Kidney (tissue), 14 donors: ENCODE measurements around the gene WWOX. TPM values are rescaled to one million over a fixed set of nuclear protein-coding genes. Genes with fewer than 3 reads are reported as not detected.

Source experiments
- DNase-seq, 5 donors: peaks; one replicate each; pipeline ENCODE4 v3.0.0-alpha.2; 2013 to 2020
- FAIRE-seq: peaks from 2 replicates; lab custom pipeline; 2012; peaks lifted over from hg19 to GRCh38; lab: Jason Lieb, UNC
- H3K27ac ChIP-seq, 2 donors: one replicate each; pipeline ENCODE4 v1.7.0; 2013; ENCODE audit warnings: low read depth in 2 of 2, low read length in 2 of 2, inconsistent platforms in 1 of 2
- H3K27me3 ChIP-seq: one replicate; pipeline ENCODE4 v1.7.1; 2013; ENCODE audit warnings: low read length, inconsistent platforms; ENCODE audit not compliant: control insufficient read depth, insufficient read depth
- H3K36me3 ChIP-seq, 3 donors: one replicate each; pipeline versions ENCODE4 v1.7.0 to v1.7.1; 2013; ENCODE audit warnings: low read length in 3 of 3, control low read depth in 1 of 3, inconsistent platforms in 1 of 3; ENCODE audit not compliant: insufficient read depth in 3 of 3, control insufficient read depth in 2 of 3
- H3K4me1 ChIP-seq, 3 donors: one replicate each; pipeline versions ENCODE4 v1.7.0 to v1.7.1; 2013; ENCODE audit warnings: low read length in 3 of 3, inconsistent platforms in 1 of 3, low read depth in 1 of 3; ENCODE audit not compliant: control insufficient read depth in 2 of 3, insufficient read depth in 2 of 3
- H3K4me3 ChIP-seq, 3 donors: one replicate each; pipeline versions ENCODE4 v1.7.0 to v1.8.1; 2013; ENCODE audit warnings: low read length in 3 of 3, control low read depth in 1 of 3, inconsistent platforms in 1 of 3
- H3K9ac ChIP-seq, 3 donors: one replicate each; pipeline versions ENCODE4 v1.7.0 to v1.7.1; 2013; ENCODE audit warnings: low read length in 3 of 3, control low read depth in 1 of 3, inconsistent platforms in 1 of 3
- H3K9me3 ChIP-seq, 3 donors: one replicate each; pipeline versions ENCODE4 v1.7.0 to v1.7.1; 2013; ENCODE audit warnings: low read length in 3 of 3, control low read depth in 1 of 3, inconsistent platforms in 1 of 3; ENCODE audit not compliant: control insufficient read depth in 2 of 3, insufficient read depth in 1 of 3
- CTCF ChIP-seq: IDR thresholded peaks from 3 replicates; pipeline ENCODE4 v1.5.1; 2012; ENCODE audit warnings: mild to moderate bottlenecking, moderate library complexity, borderline replicate concordance; ENCODE audit not compliant: insufficient read depth; ENCODE audit errors: extremely low read depth
- intact Hi-C: fragments of 100-400 bp; cut with DNase I; formaldehyde crosslinking; loops from one replicate; pipeline ENCODE4 v1.11.1; 2022
- polyA plus RNA-seq: library from polyadenylated mRNA; stranded (reverse); fragments of 350-450 nt; fragmentation: Illumina TruSeq; extraction: RNeasy Lipid Tissue Mini Kit (QIAGEN cat#74804); gene quantifications from one replicate; pipeline ENCODE4 v1.2.3, GENCODE V29; 2014; ENCODE audit warnings: low read depth, low replicate concordance; ENCODE audit not compliant: insufficient read depth
- total RNA-seq: library from RNA; stranded (reverse); fragmentation: NEBNext Ultra II Directional; extraction: Animal tissue kit (Norgen Biotek cat#: 25700); gene quantifications from one replicate; pipeline ENCODE4 v1.2.1, GENCODE V29; 2021
- donor health status: control.
- donor health status: control.
- donor health status: control.
- donor health status: control.
- donor health status: control.
- donor health status: DM: yes; HTN: yes; CAD: no.
- donor health status: Normal renal cell carcinoma (clear cell type).

The WWOX gene
- total and polyA plus RNA-seq, 2 donors from 2014 or later: 22.5 to 30.3 TPM

- Histone ChIP-seq H3K9ac (no peak overlapping the region), H3K9me3 (no peaks in the 10 kb centered on the region), H3K27me3 (no peaks in the 10 kb centered on the region), H3K27ac (no peak overlapping the region), H3K4me1 (no peaks in the 10 kb centered on the region), H3K36me3 (no peaks in the 10 kb centered on the region), H3K4me3 (no peak overlapping the region)
- FAIRE-seq: no peak
- no peak for TF ChIP-seq CTCF
- no peak for DNase-seq
- intact Hi-C loops: no loop called here
These were observed 687.2 kb downstream of the WWOX start for GRCh38 chr16:78786635-78787034.

- Histone ChIP-seq H3K9ac (no peak overlapping the region), H3K36me3 (no peaks in the 10 kb centered on the region), H3K27ac (no peak overlapping the region), H3K4me3 (no peak overlapping the region), H3K27me3 (no peaks in the 10 kb centered on the region), H3K4me1 (no peaks in the 10 kb centered on the region), H3K9me3 (no peaks in the 10 kb centered on the region)
- intact Hi-C loops: no loop called here
- FAIRE-seq: no peak
- no peak for TF ChIP-seq CTCF
- DNase-seq: no peak
These were observed 688.8 kb downstream of the WWOX start for GRCh38 chr16:78788276-78788675.

- intact Hi-C loops: no loop called here
- Histone ChIP-seq H3K36me3 (no peaks in the 10 kb centered on the region), H3K9ac (no peak overlapping the region), H3K27ac (no peak overlapping the region), H3K27me3 (no peaks in the 10 kb centered on the region), H3K9me3 (no peaks in the 10 kb centered on the region), H3K4me1 (no peaks in the 10 kb centered on the region), H3K4me3 (no peak overlapping the region)
- TF ChIP-seq CTCF: no peak
- DNase-seq (peak in 1 of 5 donors; percentile 64), FAIRE-seq (no peak)
These were observed 689.2 kb downstream of the WWOX start for GRCh38 chr16:78788696-78789095.

GRCh38 chr16:78789561-78789960 lies 690.1 kb downstream of the WWOX start:
- Histone ChIP-seq H3K27me3 (no peaks in the 10 kb centered on the region), H3K36me3 (no peaks in the 10 kb centered on the region), H3K4me3 (no peak overlapping the region), H3K9me3 (no peaks in the 10 kb centered on the region), H3K27ac (no peak overlapping the region), H3K9ac (no peak overlapping the region), H3K4me1 (no peaks in the 10 kb centered on the region)
- DNase-seq (no peak), FAIRE-seq (no peak)
- TF ChIP-seq CTCF: no peak
- intact Hi-C loops: no loop called here
